Endothelial cell (in vitro differentiated cells): ENCODE results near the gene SIT1. TPM values are rescaled to one million over a fixed set of nuclear protein-coding genes. Genes with fewer than 3 reads are reported as not detected.
"Not testable (repeated sequence)": the region's sequence is repeated elsewhere in the genome, so short reads cannot be mapped to it uniquely, and the experiment has no call there.

Source experiments
- DNase-seq: peaks from one replicate; pipeline ENCODE4 v3.0.0; 2021; ENCODE audit warnings: low spot score
- H3K27ac Mint-ChIP-seq: one replicate; pipeline ENCODE4 v1.8.0; 2021; ENCODE audit warnings: mixed read lengths, inconsistent platforms; ENCODE audit not compliant: unreplicated experiment
- H3K27me3 Mint-ChIP-seq: one replicate; pipeline ENCODE4 v1.8.0; 2021; ENCODE audit warnings: mild to moderate bottlenecking, moderate library complexity, mixed read lengths, inconsistent platforms; ENCODE audit not compliant: unreplicated experiment
- H3K36me3 Mint-ChIP-seq: one replicate; pipeline ENCODE4 v1.8.0; 2021; ENCODE audit warnings: mild to moderate bottlenecking, low read depth, mixed read lengths, inconsistent platforms; ENCODE audit not compliant: unreplicated experiment
- H3K4me1 Mint-ChIP-seq: one replicate; pipeline ENCODE4 v1.8.0; 2021; ENCODE audit warnings: mild to moderate bottlenecking, mixed read lengths, inconsistent platforms; ENCODE audit not compliant: unreplicated experiment
- H3K4me3 Mint-ChIP-seq: one replicate; pipeline ENCODE4 v1.8.0; 2021; ENCODE audit warnings: mild to moderate bottlenecking, mixed read lengths, inconsistent platforms; ENCODE audit not compliant: unreplicated experiment
- H3K9me3 Mint-ChIP-seq: one replicate; pipeline ENCODE4 v1.8.0; 2021; ENCODE audit warnings: mixed read lengths, inconsistent platforms; ENCODE audit not compliant: unreplicated experiment
- CTCF ChIP-seq: fragments of 200-600 bp; sonication (generic); IDR thresholded peaks from one replicate; pipeline ENCODE4 v1.5.0; 2021; ENCODE audit warnings: antibody characterized with exemption; ENCODE audit not compliant: unreplicated experiment
- total RNA-seq: library from RNA; stranded (reverse); fragmentation: NEBNext Ultra II Directional; extraction: Animal tissue kit (Norgen Biotek cat#: 25700); gene quantifications from one replicate; pipeline ENCODE4 v1.2.1, GENCODE V29; 2021; ENCODE audit not compliant: unreplicated experiment

SIT1 gene
- total RNA-seq, 1 donor from 2014 or later: not detected

GRCh38 chr9:35646533-35647265, 4.0 kb downstream of the SIT1 start:
- peak; percentile 98 for DNase-seq
- H3K4me3 Mint-ChIP-seq: peak overlapping the region; percentile 96

DNA sequence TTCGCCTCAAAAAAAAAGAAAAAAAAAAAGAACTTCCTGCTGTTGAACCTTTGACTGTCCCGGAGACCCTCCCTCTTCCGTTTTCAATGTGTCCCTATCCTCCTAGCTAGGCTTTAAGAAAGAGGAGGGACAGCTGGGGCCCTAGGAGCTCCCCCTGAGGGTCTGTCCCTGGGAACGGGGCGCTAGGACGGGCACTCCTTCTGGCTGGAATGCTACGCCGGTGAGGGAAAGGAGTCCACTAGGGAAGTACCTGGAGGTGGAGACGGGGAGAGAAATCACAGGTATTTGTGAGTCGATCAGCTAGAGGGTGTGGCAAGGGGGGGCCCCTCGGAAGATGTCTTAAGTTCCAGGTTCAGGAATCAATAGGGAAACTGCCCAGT, 4.6 kb downstream of the SIT1 start:
- Mint-ChIP-seq H3K4me3 (peak overlapping the region; percentile 96), H3K9me3 (no peaks in the 10 kb centered on the region), H3K27me3 (peaks cover 7% of the 10 kb centered on the region), H3K4me1 (peaks cover 25% of the 10 kb centered on the region), H3K27ac (peak overlapping the region; percentile 99), H3K36me3 (peaks cover 14% of the 10 kb centered on the region)
- peak; percentile 44 for DNase-seq
- no peak for TF ChIP-seq CTCF

More at GRCh38 chr9:35646533-35647265, 4.0 kb downstream of the SIT1 start:
- H3K9me3 Mint-ChIP-seq: no peaks in the 10 kb centered on the region
- peaks cover 25% of the 10 kb centered on the region for H3K4me1 Mint-ChIP-seq
- peak; percentile 94 for TF ChIP-seq CTCF
- H3K27ac Mint-ChIP-seq: peak overlapping the region; percentile 99
- H3K27me3 Mint-ChIP-seq: peaks cover 7% of the 10 kb centered on the region
- peaks cover 14% of the 10 kb centered on the region for H3K36me3 Mint-ChIP-seq

GRCh38 chr9:35645736-35646135, 5.0 kb downstream of the SIT1 start:
- peaks cover 14% of the 10 kb centered on the region for H3K36me3 Mint-ChIP-seq
- H3K27ac Mint-ChIP-seq: peak overlapping the region; percentile 18
- peak overlapping the region; percentile 96 for H3K4me3 Mint-ChIP-seq
- H3K4me1 Mint-ChIP-seq: peaks cover 25% of the 10 kb centered on the region
- H3K9me3 Mint-ChIP-seq, DNase-seq, H3K27me3 Mint-ChIP-seq: not testable (repeated sequence)

DNA sequence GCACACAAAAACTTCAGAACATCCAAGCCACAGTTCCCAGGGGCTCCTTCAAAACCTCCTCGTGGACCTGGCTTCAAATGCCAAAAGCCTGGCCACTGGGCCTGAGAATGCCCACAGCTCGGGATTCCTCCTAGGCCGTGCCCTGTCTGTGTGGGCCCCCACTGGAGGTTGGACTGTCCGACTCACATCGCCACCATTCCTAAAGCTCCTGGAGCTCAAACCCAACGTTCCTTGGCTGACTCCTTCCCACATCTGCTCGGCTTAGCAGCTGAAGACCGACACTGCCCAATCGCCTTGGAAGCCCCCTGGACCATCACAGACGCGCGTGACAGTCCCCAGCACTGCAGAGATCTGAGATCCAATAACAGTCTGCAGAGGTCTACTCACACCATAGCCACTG, 7.7 kb downstream of the SIT1 start:
- H3K4me1 Mint-ChIP-seq: peaks cover 14% of the 10 kb centered on the region
- no peak overlapping the region for H3K4me3 Mint-ChIP-seq
- no peak for DNase-seq
- no peak overlapping the region for H3K27ac Mint-ChIP-seq
- H3K9me3 Mint-ChIP-seq: no peaks in the 10 kb centered on the region
- H3K36me3 Mint-ChIP-seq: peaks cover 18% of the 10 kb centered on the region
- TF ChIP-seq CTCF: no peak
- peaks cover 6% of the 10 kb centered on the region for H3K27me3 Mint-ChIP-seq

GRCh38 chr9:35641478-35641877, 9.3 kb downstream of the SIT1 start:
- H3K36me3 Mint-ChIP-seq: peaks cover 13% of the 10 kb centered on the region
- not testable (repeated sequence) for H3K27ac Mint-ChIP-seq, H3K4me1 Mint-ChIP-seq, DNase-seq, H3K27me3 Mint-ChIP-seq, H3K4me3 Mint-ChIP-seq, H3K9me3 Mint-ChIP-seq

- not testable (repeated sequence) for H3K27ac Mint-ChIP-seq, H3K4me1 Mint-ChIP-seq, DNase-seq, H3K9me3 Mint-ChIP-seq, H3K27me3 Mint-ChIP-seq, H3K36me3 Mint-ChIP-seq
- peak overlapping the region; percentile 78 for H3K4me3 Mint-ChIP-seq
Measured at GRCh38 chr9:35640431-35640830, 10.3 kb downstream of the SIT1 start.
